Measurements from ENCODE around the gene ZBP1. TPM values are rescaled to one million over a fixed set of nuclear protein-coding genes. Genes with fewer than 3 reads are reported as not detected.

The ZBP1 gene
- total RNA-seq, 3 donors from 2014 or later (not counting 1 experiment from before 2014, with no cell fraction given) = 95.4 to 99.7 (median 97.8) TPM

GRCh38 chr20:57614490-57615444 lies 5.5 kb downstream of the ZBP1 start:
- no peak overlapping the region for H3K27ac ChIP-seq (ENCODE audit: low read length)
- no peak overlapping the region for H3K4me3 Mint-ChIP-seq
- peaks cover 10% of the 10 kb centered on the region for H3K36me3 Mint-ChIP-seq
- TF ChIP-seq, protein P1, sequence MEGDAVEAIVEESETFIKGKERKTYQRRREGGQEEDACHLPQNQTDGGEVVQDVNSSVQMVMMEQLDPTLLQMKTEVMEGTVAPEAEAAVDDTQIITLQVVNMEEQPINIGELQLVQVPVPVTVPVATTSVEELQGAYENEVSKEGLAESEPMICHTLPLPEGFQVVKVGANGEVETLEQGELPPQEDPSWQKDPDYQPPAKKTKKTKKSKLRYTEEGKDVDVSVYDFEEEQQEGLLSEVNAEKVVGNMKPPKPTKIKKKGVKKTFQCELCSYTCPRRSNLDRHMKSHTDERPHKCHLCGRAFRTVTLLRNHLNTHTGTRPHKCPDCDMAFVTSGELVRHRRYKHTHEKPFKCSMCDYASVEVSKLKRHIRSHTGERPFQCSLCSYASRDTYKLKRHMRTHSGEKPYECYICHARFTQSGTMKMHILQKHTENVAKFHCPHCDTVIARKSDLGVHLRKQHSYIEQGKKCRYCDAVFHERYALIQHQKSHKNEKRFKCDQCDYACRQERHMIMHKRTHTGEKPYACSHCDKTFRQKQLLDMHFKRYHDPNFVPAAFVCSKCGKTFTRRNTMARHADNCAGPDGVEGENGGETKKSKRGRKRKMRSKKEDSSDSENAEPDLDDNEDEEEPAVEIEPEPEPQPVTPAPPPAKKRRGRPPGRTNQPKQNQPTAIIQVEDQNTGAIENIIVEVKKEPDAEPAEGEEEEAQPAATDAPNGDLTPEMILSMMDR (IDR thresholded peaks at IDR 0.05) = no peak
- no peak for ATAC-seq
- no peak for DNase-seq
- WGBS (ENCODE audit: insufficient coverage) = 94% methylated on average over 16 of the region's 16 CpGs
- H3K4me3 ChIP-seq (ENCODE audit: low read length) = no peak overlapping the region
- intact Hi-C loops (cut with micrococcal nuclease) = no loop called here
- no peaks in the 10 kb centered on the region for H3K9me3 Mint-ChIP-seq
- H3K27me3 ChIP-seq (ENCODE audit: control insufficient read depth, insufficient read depth, low read length) = no peaks in the 10 kb centered on the region
- H3K4me1 Mint-ChIP-seq = peaks cover 34 to 40% of the 10 kb centered on the region in 2 donors
- H3K36me3 ChIP-seq (ENCODE audit: control insufficient read depth, insufficient read depth, low read length) = peaks cover 67% of the 10 kb centered on the region
- H3K27me3 Mint-ChIP-seq (ENCODE audit: low read depth in 2 of 2) = no peaks in the 10 kb centered on the region
- H3K9me3 ChIP-seq (ENCODE audit: control insufficient read depth, insufficient read depth, low read length) = no peaks in the 10 kb centered on the region
- H3K27ac Mint-ChIP-seq = no peak overlapping the region
- peaks cover 43% of the 10 kb centered on the region for H3K4me1 ChIP-seq (ENCODE audit: control insufficient read depth, insufficient read depth, low read length)

GRCh38 chr20:57613481-57613921 lies 6.7 kb downstream of the ZBP1 start:
- Histone ChIP-seq H3K4me1 (ENCODE audit: control insufficient read depth, insufficient read depth, low read length) (peaks cover 31% of the 10 kb centered on the region), H3K36me3 (ENCODE audit: control insufficient read depth, insufficient read depth, low read length) (peaks cover 80% of the 10 kb centered on the region), H3K27me3 (ENCODE audit: control insufficient read depth, insufficient read depth, low read length) (no peaks in the 10 kb centered on the region), H3K27ac (ENCODE audit: low read length) (no peak overlapping the region), H3K9me3 (ENCODE audit: control insufficient read depth, insufficient read depth, low read length) (no peaks in the 10 kb centered on the region), H3K4me3 (ENCODE audit: low read length) (no peak overlapping the region)
- ATAC-seq = no peak
- H3K27ac Mint-ChIP-seq = no peak overlapping the region
- H3K27me3 Mint-ChIP-seq (ENCODE audit: low read depth in 2 of 2) = no peaks in the 10 kb centered on the region
- TF ChIP-seq, protein P1 (IDR thresholded peaks at IDR 0.05) = no peak
- DNase-seq = no peak
- H3K4me3 Mint-ChIP-seq = no peak overlapping the region
- intact Hi-C loops (cut with micrococcal nuclease) = no loop called here
- H3K36me3 Mint-ChIP-seq = peaks cover 13% of the 10 kb centered on the region
- no peaks in the 10 kb centered on the region for H3K9me3 Mint-ChIP-seq
- H3K4me1 Mint-ChIP-seq = peaks cover 22 to 35% of the 10 kb centered on the region in 2 donors
- WGBS (ENCODE audit: insufficient coverage) = 92% methylated on average over 12 of the region's 12 CpGs

GRCh38 chr20:57612916-57613315 lies 7.3 kb downstream of the ZBP1 start:
- ATAC-seq (no peak), DNase-seq (no peak)
- Histone ChIP-seq H3K27me3 (ENCODE audit: control insufficient read depth, insufficient read depth, low read length) (no peaks in the 10 kb centered on the region), H3K4me3 (ENCODE audit: low read length) (no peak overlapping the region), H3K27ac (ENCODE audit: low read length) (no peak overlapping the region), H3K9me3 (ENCODE audit: control insufficient read depth, insufficient read depth, low read length) (no peaks in the 10 kb centered on the region), H3K4me1 (ENCODE audit: control insufficient read depth, insufficient read depth, low read length) (peaks cover 25% of the 10 kb centered on the region), H3K36me3 (ENCODE audit: control insufficient read depth, insufficient read depth, low read length) (peaks cover 82% of the 10 kb centered on the region)
- no peak overlapping the region for H3K27ac Mint-ChIP-seq
- intact Hi-C loops (cut with micrococcal nuclease) = no loop called here
- no peak overlapping the region for H3K4me3 Mint-ChIP-seq
- WGBS (ENCODE audit: insufficient coverage) = 95% methylated on average over 7 of the region's 7 CpGs
- H3K36me3 Mint-ChIP-seq = peaks cover 13% of the 10 kb centered on the region
- H3K9me3 Mint-ChIP-seq = no peaks in the 10 kb centered on the region
- TF ChIP-seq, protein P1 (IDR thresholded peaks at IDR 0.05) = no peak
- H3K4me1 Mint-ChIP-seq = peaks cover 17 to 30% of the 10 kb centered on the region in 2 donors
- no peaks in the 10 kb centered on the region for H3K27me3 Mint-ChIP-seq (ENCODE audit: low read depth in 2 of 2)
